H1 (cell line): ENCODE results near the gene NUP107. TPM values are rescaled to one million over a fixed set of nuclear protein-coding genes. Genes with fewer than 3 reads are reported as not detected.
A peak's percentile ranks its signal among the peaks of the same experiment; 100 is the strongest.

ENCODE experiments used
- CTCF ChIA-PET: fragments of 300-600 bp; sonication (Branson Sonifier 250); formaldehyde crosslinking; loops from one replicate; lab custom pipeline; 2021; ENCODE audit not compliant: partially characterized antibody; lab: Charles Lee
- POLR2A ChIA-PET: fragments of 300-600 bp; sonication (Branson Sonifier 250); formaldehyde crosslinking; loops from one replicate; lab custom pipeline; 2021; ENCODE audit warnings: inconsistent platforms; ENCODE audit not compliant: partially characterized antibody; lab: Charles Lee
- DNase-seq, 2 experiments: peaks; one replicate each; pipeline versions ENCODE4 v3.0.0 to v3.0.0-alpha.2; 2010 to 2022; ENCODE audit warnings: low spot score in 2 of 2, low read depth in 1 of 2, mixed read lengths in 1 of 2
- FAIRE-seq: peaks from 2 replicates; lab custom pipeline; 2011; peaks lifted over from hg19 to GRCh38; lab: Jason Lieb, UNC
- H2AFZ ChIP-seq: 2 replicates; pipeline ENCODE4 v1.8.1; 2012; ENCODE audit warnings: low read length, inconsistent platforms
- H2AK5ac ChIP-seq: 2 replicates; pipeline ENCODE4 v1.6.1; 2013; ENCODE audit warnings: low read depth, low read length
- H2BK120ac ChIP-seq: replicated peaks from 2 replicates; pipeline ENCODE3; 2013; ENCODE audit warnings: low read depth, low read length, inconsistent platforms
- H2BK12ac ChIP-seq: 2 replicates; pipeline ENCODE4 v1.6.1; 2013; ENCODE audit warnings: low read depth, low read length
- H2BK15ac ChIP-seq: 2 replicates; pipeline ENCODE4 v1.6.1; 2013; ENCODE audit warnings: low read length
- H2BK20ac ChIP-seq: 2 replicates; pipeline ENCODE4 v1.6.1; 2013; ENCODE audit warnings: low read length
- H2BK5ac ChIP-seq: 2 replicates; pipeline ENCODE4 v1.6.1; 2013; ENCODE audit warnings: low read depth, low read length
- H3K14ac ChIP-seq: 2 replicates; pipeline ENCODE4 v1.6.1; 2013; ENCODE audit warnings: inconsistent platforms; ENCODE audit not compliant: insufficient read length
- H3K18ac ChIP-seq: 2 replicates; pipeline ENCODE4 v1.6.1; 2013; ENCODE audit warnings: low read length; ENCODE audit errors: extremely low read depth
- H3K23ac ChIP-seq: 2 replicates; pipeline ENCODE4 v1.6.1; 2013; ENCODE audit warnings: inconsistent platforms; ENCODE audit not compliant: insufficient read length
- H3K23me2 ChIP-seq: 2 replicates; pipeline ENCODE4 v1.6.1; 2013; ENCODE audit warnings: low read depth, low read length
- H3K27ac ChIP-seq: 2 replicates; pipeline ENCODE4 v1.6.1; 2011; ENCODE audit warnings: low read depth, low read length, inconsistent platforms
- H3K27me3 ChIP-seq, 4 experiments: replicated peaks in 1 of 4; 1 replicate in 1 of 4; 2 replicates in 3 of 4; pipeline versions ENCODE4 v1.6.1 to v1.8.1; 2011 to 2013; ENCODE audit warnings: low read length in 3 of 4, mild to moderate bottlenecking in 3 of 4, inconsistent platforms in 2 of 4, mixed read lengths in 2 of 4, moderate library complexity in 1 of 4; ENCODE audit not compliant: control insufficient read depth in 3 of 4, insufficient read depth in 3 of 4; ENCODE audit errors: extremely low read depth in 1 of 4
- H3K36me3 ChIP-seq, 4 experiments: 2 replicates each; pipeline versions ENCODE4 v1.6.1 to v1.8.1; 2011 to 2013; ENCODE audit warnings: mild to moderate bottlenecking in 4 of 4, low read length in 3 of 4, moderate library complexity in 2 of 4, control low read depth in 1 of 4, inconsistent platforms in 1 of 4; ENCODE audit not compliant: insufficient read depth in 4 of 4, control insufficient read depth in 2 of 4
- H3K4ac ChIP-seq: replicated peaks from 2 replicates; pipeline ENCODE3; 2013; ENCODE audit warnings: low read length, low read depth, mixed read lengths, inconsistent platforms; ENCODE audit not compliant: insufficient read length
- H3K4me1 ChIP-seq, 4 experiments: replicated peaks in 1 of 4; 1 replicate in 1 of 4; 2 replicates in 3 of 4; pipeline versions ENCODE4 v1.6.1 to v1.8.1; 2011 to 2013; ENCODE audit warnings: low read length in 3 of 4, inconsistent platforms in 2 of 4, mixed read lengths in 1 of 4; ENCODE audit not compliant: insufficient read depth in 4 of 4, control insufficient read depth in 3 of 4
- H3K4me2 ChIP-seq, 2 experiments: 2 replicates each; pipeline versions ENCODE4 v1.6.1 to v1.8.1; 2011 to 2013; ENCODE audit warnings: low read depth in 2 of 2, low read length in 2 of 2, control low read depth in 1 of 2, inconsistent platforms in 1 of 2, mild to moderate bottlenecking in 1 of 2; ENCODE audit not compliant: insufficient read depth in 1 of 2
- H3K4me3 ChIP-seq, 4 experiments: fragments of 200-600, 300-600 bp in 1 of 4; sonication (generic), shearing (Covaris generic), sonication (Bioruptor Twin) in 1 of 4; 2 replicates each; pipeline versions ENCODE4 v1.5.1 to v1.8.1; 2011 to 2016; ENCODE audit warnings: low read length in 4 of 4, low read depth in 3 of 4, control low read depth in 2 of 4, inconsistent platforms in 2 of 4, mild to moderate bottlenecking in 2 of 4, mixed read lengths in 1 of 4, moderate library complexity in 1 of 4; ENCODE audit not compliant: insufficient read depth in 2 of 4; ENCODE audit errors: extremely low read depth in 1 of 4
- H3K56ac ChIP-seq: replicated peaks from 2 replicates; pipeline ENCODE3; 2013; ENCODE audit warnings: low read depth, mild to moderate bottlenecking, mixed read lengths, low read length, inconsistent platforms; ENCODE audit not compliant: insufficient read length
- H3K79me1 ChIP-seq: 2 replicates; pipeline ENCODE4 v1.6.1; 2013; ENCODE audit warnings: low read depth, low read length, control low read depth
- H3K79me2 ChIP-seq, 2 experiments: 2 replicates each; pipeline versions ENCODE4 v1.6.1 to v1.8.1; 2012 to 2013; ENCODE audit warnings: low read length in 2 of 2, mild to moderate bottlenecking in 2 of 2, inconsistent platforms in 1 of 2; ENCODE audit not compliant: insufficient read depth in 2 of 2, control insufficient read depth in 1 of 2
- H3K9ac ChIP-seq, 4 experiments: replicated peaks in 1 of 4; 1 replicate in 1 of 4; 2 replicates in 3 of 4; pipeline versions ENCODE4 v1.6.1 to v1.8.1; 2011 to 2013; ENCODE audit warnings: low read depth in 3 of 4, low read length in 3 of 4, control low read depth in 2 of 4, mild to moderate bottlenecking in 2 of 4, moderate library complexity in 2 of 4, inconsistent platforms in 1 of 4; ENCODE audit errors: extremely low read depth in 1 of 4
- H3K9me3 ChIP-seq, 2 experiments: 2 replicates each; pipeline versions ENCODE4 v1.6.1 to v1.8.1; 2012 to 2013; ENCODE audit warnings: mild to moderate bottlenecking in 2 of 2, moderate library complexity in 2 of 2, control low read depth in 1 of 2, inconsistent platforms in 1 of 2, low read depth in 1 of 2, low read length in 1 of 2, mixed read lengths in 1 of 2; ENCODE audit not compliant: insufficient read depth in 2 of 2
- H4K20me1 ChIP-seq, 2 experiments: replicated peaks in 1 of 2; 2 replicates each; pipeline versions ENCODE3 to v1.8.1; 2011 to 2013; ENCODE audit warnings: inconsistent platforms in 2 of 2, low read length in 2 of 2, mild to moderate bottlenecking in 1 of 2; ENCODE audit not compliant: insufficient read depth in 2 of 2, control insufficient read depth in 1 of 2
- H4K5ac ChIP-seq: 2 replicates; pipeline ENCODE4 v1.6.1; 2013; ENCODE audit warnings: low read length, low read depth, mixed read lengths, inconsistent platforms; ENCODE audit not compliant: insufficient read length
- H4K8ac ChIP-seq: 2 replicates; pipeline ENCODE4 v1.8.0; 2013; ENCODE audit warnings: mild to moderate bottlenecking, moderate library complexity, low read length, inconsistent platforms; ENCODE audit not compliant: insufficient read depth; ENCODE audit errors: extremely low read depth
- H4K91ac ChIP-seq: replicated peaks from 2 replicates; pipeline ENCODE3; 2013; ENCODE audit warnings: low read length, mixed read lengths, inconsistent platforms; ENCODE audit not compliant: insufficient read length
- ASH2L ChIP-seq: fragments of 200-600, 300-600 bp; sonication (generic); IDR thresholded peaks from one replicate; pipeline ENCODE4 v1.7.1; 2017; ENCODE audit warnings: low read length
- BCL11A ChIP-seq, 2 experiments: IDR thresholded peaks; one replicate each; pipeline ENCODE4 v1.6.1; 2011; ENCODE audit warnings: low read depth in 2 of 2, low read length in 2 of 2, mild to moderate bottlenecking in 2 of 2
- CEBPB ChIP-seq: IDR thresholded peaks from 2 replicates; pipeline ENCODE4 v1.6.1; 2012; ENCODE audit warnings: low read depth, low read length
- EP300 ChIP-seq, 2 experiments: IDR thresholded peaks; 1 replicate in 1 of 2; 2 replicates in 1 of 2; pipeline ENCODE4 v1.6.1; 2011 to 2012; ENCODE audit warnings: low read depth in 2 of 2, low read length in 2 of 2, mild to moderate bottlenecking in 2 of 2, borderline replicate concordance in 1 of 2, inconsistent platforms in 1 of 2, moderate library complexity in 1 of 2
- EZH2 ChIP-seq: fragments of 200-600 bp; sonication (generic); IDR thresholded peaks from 2 replicates; pipeline ENCODE4 v1.7.1; 2012; ENCODE audit warnings: low read depth, mild to moderate bottlenecking, moderate library complexity, low read length, inconsistent platforms; ENCODE audit not compliant: severe bottlenecking
- FOSL1 ChIP-seq: IDR thresholded peaks from 2 replicates; pipeline ENCODE4 v1.6.1; 2011; ENCODE audit warnings: mild to moderate bottlenecking, low read depth, low read length, moderate library complexity; ENCODE audit not compliant: insufficient read depth
- GABPA ChIP-seq: IDR thresholded peaks from 2 replicates; pipeline ENCODE4 v1.6.1; 2011; ENCODE audit warnings: mild to moderate bottlenecking, low read length, moderate library complexity, borderline replicate concordance; ENCODE audit not compliant: insufficient read depth
- JUND ChIP-seq: IDR thresholded peaks from 2 replicates; pipeline ENCODE4 v1.6.1; 2011; ENCODE audit warnings: mild to moderate bottlenecking, improper control_type of control experiment, low read length
- KDM4A ChIP-seq: IDR thresholded peaks from one replicate; pipeline ENCODE4 v1.7.1; 2012; ENCODE audit warnings: low read depth, mild to moderate bottlenecking, moderate library complexity, low read length, inconsistent platforms; ENCODE audit not compliant: severe bottlenecking
- SAP30 ChIP-seq: fragments of 300-600 bp; sonication (generic); IDR thresholded peaks from 2 replicates; pipeline ENCODE4 v1.7.1; 2012; ENCODE audit warnings: low read length, moderate library complexity, mild to moderate bottlenecking, inconsistent platforms; ENCODE audit not compliant: insufficient read depth, insufficient replicate concordance
- SIN3A ChIP-seq, 2 experiments: IDR thresholded peaks in 1 of 2; conservative IDR thresholded peaks in 1 of 2; 2 replicates each; pipeline ENCODE4 v1.6.1; 2011 to 2012; ENCODE audit warnings: low read length in 2 of 2, improper control_type of control experiment in 1 of 2, low read depth in 1 of 2, mild to moderate bottlenecking in 1 of 2
- SP4 ChIP-seq: IDR thresholded peaks from 2 replicates; pipeline ENCODE4 v1.6.1; 2012; ENCODE audit warnings: low read length, inconsistent platforms
- TAF1 ChIP-seq: IDR thresholded peaks from 2 replicates; pipeline ENCODE4 v1.6.1; 2011; ENCODE audit warnings: mild to moderate bottlenecking, low read depth, low read length
- ZNF274 ChIP-seq: IDR thresholded peaks from 2 replicates; pipeline ENCODE4 v1.7.0; 2012; ENCODE audit warnings: low read length, borderline replicate concordance; ENCODE audit errors: extremely low read depth
- WGBS, 2 experiments: shearing (Covaris generic) in 1 of 2; methylation state at CpG; one replicate each; pipeline versions ENCODE4 v1.1.6 to v1.1.7; 2013 to 2015; ENCODE audit warnings: low lambda C conversion rate in 2 of 2, mixed read lengths in 2 of 2, inconsistent platforms in 1 of 2, low coverage in 1 of 2, missing lambda C conversion rate in 1 of 2; ENCODE audit not compliant: insufficient replicate concordance in 2 of 2, insufficient coverage in 1 of 2, insufficient read length in 1 of 2; ENCODE audit errors: extremely low coverage in 1 of 2, missing lambda C conversion rate in 1 of 2; 5-methylcytosine and 5-hydroxymethylcytosine counted together
- polyA plus RNA-seq, 7 experiments: library from polyadenylated mRNA; depleted of rRNA in 3 of 7; stranded (reverse) in 5 of 7; unstranded in 2 of 7; fragments of >200 nt in 5 of 7; fragments of 200-250 nt in 2 of 7; gene quantifications; 1 replicate in 5 of 7; 2 replicates in 1 of 7; 4 replicates in 1 of 7; pipeline versions ENCODE4 v1.2.1 to v1.2.3, GENCODE V29; 2011 to 2013; ENCODE audit warnings: missing spikeins in 2 of 7, mixed read lengths in 2 of 7
- total RNA-seq: library from RNA; stranded (reverse); fragmentation: NEBNext Ultra II Directional; extraction: Animal tissue kit (Norgen Biotek cat#: 25700); gene quantifications from 2 replicates; pipeline ENCODE4 v1.2.1, GENCODE V29; 2021

NUP107 gene
- total and polyA plus RNA-seq, 2 of the 8 experiments (the other 6 are each of a cell fraction or from before 2014, with no cell fraction given) = 46.1 to 141 TPM

DNA sequence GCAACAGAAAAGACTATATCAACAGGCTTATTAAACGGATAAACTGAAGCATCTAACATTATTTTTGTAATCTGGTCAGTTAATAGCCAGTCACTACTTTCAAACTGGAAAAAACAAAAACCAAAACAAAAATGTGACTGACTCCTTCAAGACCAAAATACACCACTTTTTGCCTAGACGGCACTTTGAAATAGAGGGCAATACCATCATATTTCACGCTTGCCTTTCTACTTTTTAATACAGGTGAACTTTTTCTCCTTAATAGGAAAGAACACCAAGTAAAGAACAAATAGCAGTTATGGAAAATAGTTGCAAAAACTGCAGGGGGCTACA lies 550 bp upstream of the NUP107 start:
- Histone ChIP-seq H4K91ac (no peak overlapping the region), H2BK5ac (no peak overlapping the region), H3K56ac (no peak overlapping the region), H2BK15ac (no peak overlapping the region), H3K79me2 (peaks cover 11 to 35% of the 10 kb centered on the region in 2 experiments), H3K23me2 (0 out of 2 replicates have a peak, but pooled peaks cover 2% of the 10 kb centered on the region), H3K18ac (no peak overlapping the region), H2BK20ac (no peak overlapping the region), H2AFZ (peak overlapping the region; percentile 76; the same call in 1 of the 2 replicates), H3K79me1 (no peaks in the 10 kb centered on the region; the same call in 1 of the 2 replicates), H3K4me3 (peak overlapping the region; percentile 85 to 100 (median 94)), H4K20me1 (no peaks in the 10 kb centered on the region), H2BK12ac (no peak overlapping the region), H3K27me3 (no peaks in the 10 kb centered on the region), H4K8ac (no peak overlapping the region), H3K23ac (no peak overlapping the region), H3K4me2 (peak overlapping the region; percentile 61 to 81), H3K9me3 (no peaks in the 10 kb centered on the region), H3K4ac (no peak overlapping the region), H2BK120ac (no peak overlapping the region), H3K36me3 (peaks cover 3 to 9% (median 7%) of the 10 kb centered on the region in 4 experiments; a peak in 6 of 8 replicates), H2AK5ac (no peak overlapping the region), H3K27ac (peak overlapping the region; percentile 9; the same call in 1 of the 2 replicates), H3K14ac (no peak overlapping the region), H4K5ac (peak overlapping the region; percentile 48), H3K9ac (peak overlapping the region in 3 of 4 experiments; percentile 43 to 95 (median 94); a peak in 6 of 7 replicates), H3K4me1 (peaks cover 0 to 2% (median 0%) of the 10 kb centered on the region in 4 experiments; a peak in 2 of 7 replicates)
- POLR2A ChIA-PET = interaction anchor here (0.6 to 1.0 kb wide), 5 partner anchors 11 to 122 kb away, joined by 3 to 4 read pairs (median 3); partner anchors contain the start of gene MDM2
- 58% methylated on average over 3 of the region's 3 CpGs; no CpG with 5 or more reads in 1 of the 2 experiments for WGBS, 2 experiments
- FAIRE-seq (no peak), DNase-seq (no peak)
- CTCF ChIA-PET = no interaction called here
- TF ChIP-seq SIN3A (conservative IDR thresholded peaks at IDR 0.05 in 1 of 2, IDR thresholded peaks at IDR 0.05 in 1 of 2; ENCODE audit: low read depth in 1 of 2, low read length in 2 of 2) (no peak), EP300 (IDR thresholded peaks at IDR 0.05; ENCODE audit: borderline replicate concordance in 1 of 2, low read depth in 2 of 2, low read length in 2 of 2) (no peak), ASH2L (no peak), KDM4A (no peak), ZNF274 (no peak), SP4 (no peak), JUND (no peak), GABPA (no peak), BCL11A (IDR thresholded peaks at IDR 0.05; ENCODE audit: low read depth in 2 of 2, low read length in 2 of 2) (no peak), TAF1 (no peak), FOSL1 (no peak), SAP30 (no peak), CEBPB (no peak), EZH2 (no peak)
